Ovary (tissue), 3 donors: Measurements from ENCODE around the gene TP63.

ENCODE experiments used
- EP300 ChIP-seq: sonication (generic); formaldehyde crosslinking; IDR thresholded peaks from one replicate; pipeline ENCODE4 v1.6.1; 2017; ENCODE audit warnings: antibody characterized with exemption
- POLR2A ChIP-seq: fragments of 450-650 bp; IDR thresholded peaks from one replicate; pipeline ENCODE4 v1.6.1; 2017; ENCODE audit warnings: antibody characterized with exemption, mild to moderate bottlenecking, moderate library complexity
- TF ChIP-seq, protein P1 (sequence below), 3 donors: fragments of 450-650 bp in 2 of 3; fragments of 200-600 bp in 1 of 3; IDR thresholded peaks; one replicate each; pipeline versions ENCODE4 v1.5.1 to v1.8.0; 2016 to 2022; ENCODE audit warnings: antibody characterized with exemption in 3 of 3, mild to moderate bottlenecking in 1 of 3
- donor health status: DM: no; HTN: no; CAD: no.

GRCh38 chr3:189941679-189942078, 310.5 kb downstream of the TP63 start:
- no peak for TF ChIP-seq POLR2A
- TF ChIP-seq, protein P1, sequence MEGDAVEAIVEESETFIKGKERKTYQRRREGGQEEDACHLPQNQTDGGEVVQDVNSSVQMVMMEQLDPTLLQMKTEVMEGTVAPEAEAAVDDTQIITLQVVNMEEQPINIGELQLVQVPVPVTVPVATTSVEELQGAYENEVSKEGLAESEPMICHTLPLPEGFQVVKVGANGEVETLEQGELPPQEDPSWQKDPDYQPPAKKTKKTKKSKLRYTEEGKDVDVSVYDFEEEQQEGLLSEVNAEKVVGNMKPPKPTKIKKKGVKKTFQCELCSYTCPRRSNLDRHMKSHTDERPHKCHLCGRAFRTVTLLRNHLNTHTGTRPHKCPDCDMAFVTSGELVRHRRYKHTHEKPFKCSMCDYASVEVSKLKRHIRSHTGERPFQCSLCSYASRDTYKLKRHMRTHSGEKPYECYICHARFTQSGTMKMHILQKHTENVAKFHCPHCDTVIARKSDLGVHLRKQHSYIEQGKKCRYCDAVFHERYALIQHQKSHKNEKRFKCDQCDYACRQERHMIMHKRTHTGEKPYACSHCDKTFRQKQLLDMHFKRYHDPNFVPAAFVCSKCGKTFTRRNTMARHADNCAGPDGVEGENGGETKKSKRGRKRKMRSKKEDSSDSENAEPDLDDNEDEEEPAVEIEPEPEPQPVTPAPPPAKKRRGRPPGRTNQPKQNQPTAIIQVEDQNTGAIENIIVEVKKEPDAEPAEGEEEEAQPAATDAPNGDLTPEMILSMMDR (IDR thresholded peaks at IDR 0.05), result no peak
- TF ChIP-seq EP300, result no peak
